HCT116 (cell line): ENCODE data around the gene LY6G5B. TPM values are rescaled to one million over a fixed set of nuclear protein-coding genes. Genes with fewer than 3 reads are reported as not detected.

Experiments used
- ATAC-seq: fragments of 200-7000 bp; cut with Tn5 transposase; 2 replicates; pipeline ENCODE4 v1.9.1; 2020; ENCODE audit warnings: mild to moderate bottlenecking, moderate library complexity
- BruUV-seq: library from RNA; stranded (reverse); fragments of 400-500 nt; replicated peaks from 2 replicates; lab custom pipeline; 2021; lab: Mats Ljungman, UMichigan
- CTCF ChIA-PET: fragments of 300-600 bp; sonication (Branson Sonifier 250); formaldehyde crosslinking; loops from one replicate; lab custom pipeline; 2021; ENCODE audit warnings: antibody characterized with exemption; lab: Charles Lee
- POLR2A ChIA-PET: fragments of 300-600, 350-600 bp; sonication (Branson Sonifier 250); formaldehyde crosslinking; loops from one replicate; lab custom pipeline; 2021; ENCODE audit warnings: antibody characterized with exemption; lab: Charles Lee
- RAD21 ChIA-PET, 2 experiments: fragments of 300-600 bp; sonication (Branson Sonifier 250); formaldehyde crosslinking; loops; one replicate each; lab custom pipeline; 2023; ENCODE audit warnings: low total read pairs in 2 of 2; ENCODE audit not compliant: uncharacterized antibody in 2 of 2, unreplicated experiment in 2 of 2, low non-redundant PET in 1 of 2; lab: Charles Lee
- DNase-seq: peaks from one replicate; pipeline ENCODE4 v3.0.0-alpha.2; 2010; ENCODE audit warnings: low read depth, low spot score
- H2AFZ ChIP-seq: fragments of 200-600 bp; shearing (Covaris generic), sonication (generic); 2 replicates; pipeline ENCODE4 v1.6.1; 2017; ENCODE audit warnings: low read depth, mixed run types, mixed read lengths, antibody characterized with exemption, low read length; ENCODE audit not compliant: poor library complexity, severe bottlenecking
- H3K27ac ChIP-seq: 2 replicates; pipeline ENCODE4 v1.5.1; 2012; ENCODE audit warnings: low read depth, low read length
- H3K27me3 ChIP-seq: fragments of 200-600 bp; sonication (generic); 2 replicates; pipeline ENCODE4 v1.6.1; 2016; ENCODE audit warnings: mixed run types, low read length, mixed read lengths; ENCODE audit not compliant: insufficient read depth
- H3K36me3 ChIP-seq, 2 experiments: fragments of 200-500 bp in 1 of 2; fragments of 200-600 bp in 1 of 2; sonication (Bioruptor generic) in 1 of 2; sonication (generic) in 1 of 2; 2 replicates each; pipeline versions ENCODE4 v1.5.1 to v1.6.1; 2014 to 2016; ENCODE audit warnings: low read length in 2 of 2, inconsistent platforms in 1 of 2, mixed read lengths in 1 of 2, mixed run types in 1 of 2; ENCODE audit not compliant: insufficient read depth in 2 of 2, control insufficient read depth in 1 of 2
- H3K4me1 ChIP-seq, 2 experiments: fragments of 200-600 bp in 1 of 2; sonication (generic) in 1 of 2; 2 replicates each; pipeline versions ENCODE4 v1.5.1 to v1.6.1; 2012 to 2017; ENCODE audit warnings: low read length in 2 of 2, inconsistent platforms in 1 of 2, mild to moderate bottlenecking in 1 of 2, mixed read lengths in 1 of 2, mixed run types in 1 of 2, moderate library complexity in 1 of 2; ENCODE audit not compliant: insufficient read depth in 2 of 2, control insufficient read depth in 1 of 2
- H3K4me2 ChIP-seq: fragments of 200-600 bp; sonication (generic); 2 replicates; pipeline ENCODE4 v1.6.1; 2017; ENCODE audit warnings: mixed run types, low read length, mixed read lengths
- H3K4me3 ChIP-seq, 2 experiments: fragments of 200-600 bp in 1 of 2; sonication (generic) in 1 of 2; replicated peaks in 1 of 2; 2 replicates each; pipeline ENCODE4 v1.5.1; 2011 to 2016; ENCODE audit warnings: low read length in 2 of 2, control low read depth in 1 of 2, low read depth in 1 of 2, mild to moderate bottlenecking in 1 of 2, mixed read lengths in 1 of 2, mixed run types in 1 of 2
- H3K79me2 ChIP-seq: fragments of 200-600 bp; sonication (generic); 2 replicates; pipeline ENCODE4 v1.6.1; 2017; ENCODE audit warnings: mild to moderate bottlenecking, mixed run types, low read length, moderate library complexity, mixed read lengths; ENCODE audit not compliant: insufficient read depth
- H3K9ac ChIP-seq: fragments of 200-600 bp; sonication (generic); 2 replicates; pipeline ENCODE4 v1.6.1; 2016; ENCODE audit warnings: low read length, mixed read lengths
- H3K9me2 ChIP-seq: fragments of 200-600 bp; sonication (generic), shearing (Covaris generic); 2 replicates; pipeline ENCODE4 v1.6.1; 2017; ENCODE audit warnings: mixed run types, mild to moderate bottlenecking, moderate library complexity; ENCODE audit not compliant: insufficient read depth
- H3K9me3 ChIP-seq, 2 experiments: fragments of 200-500 bp in 1 of 2; fragments of 200-600 bp in 1 of 2; sonication (Bioruptor generic) in 1 of 2; sonication (generic) in 1 of 2; 2 replicates each; pipeline ENCODE4 v1.6.1; 2014 to 2017; ENCODE audit warnings: low read length in 2 of 2, mixed read lengths in 2 of 2, inconsistent platforms in 1 of 2, low read depth in 1 of 2, mild to moderate bottlenecking in 1 of 2, mixed run types in 1 of 2, moderate library complexity in 1 of 2; ENCODE audit not compliant: control insufficient read depth in 1 of 2, insufficient read depth in 1 of 2
- H4K20me1 ChIP-seq: fragments of 200-600 bp; sonication (generic), shearing (Covaris generic); 2 replicates; pipeline ENCODE4 v1.6.1; 2017; ENCODE audit warnings: mixed run types, mild to moderate bottlenecking, moderate library complexity; ENCODE audit not compliant: insufficient read depth
- CBX3 ChIP-seq: IDR thresholded peaks from 2 replicates; pipeline ENCODE4 v1.6.1; 2012; ENCODE audit warnings: low read depth
- CEBPB ChIP-seq: IDR thresholded peaks from 2 replicates; pipeline ENCODE4 v1.6.1; 2012; ENCODE audit warnings: low read depth
- EGR1 ChIP-seq: IDR thresholded peaks from 2 replicates; pipeline ENCODE4 v1.6.1; 2012; ENCODE audit warnings: low read depth
- ELF1 ChIP-seq: IDR thresholded peaks from 2 replicates; pipeline ENCODE4 v1.6.1; 2012; ENCODE audit warnings: low read depth, borderline replicate concordance
- FOSL1 ChIP-seq: IDR thresholded peaks from 2 replicates; pipeline ENCODE4 v1.6.1; 2012; ENCODE audit warnings: low read depth
- JUND ChIP-seq: IDR thresholded peaks from 2 replicates; pipeline ENCODE4 v1.6.1; 2012
- POLR2A ChIP-seq: IDR thresholded peaks from 2 replicates; pipeline ENCODE4 v1.7.0; 2011; ENCODE audit warnings: borderline replicate concordance; ENCODE audit not compliant: insufficient read depth, insufficient read length; ENCODE audit errors: extremely low read depth
- POLR2AphosphoS5 ChIP-seq: IDR thresholded peaks from 2 replicates; pipeline ENCODE4 v1.6.1; 2011; ENCODE audit warnings: mild to moderate bottlenecking, low read depth, low read length, moderate library complexity
- RAD21 ChIP-seq: IDR thresholded peaks from 2 replicates; pipeline ENCODE4 v1.6.1; 2012; ENCODE audit warnings: low read depth, mild to moderate bottlenecking
- REST ChIP-seq: IDR thresholded peaks from 2 replicates; pipeline ENCODE4 v1.6.1; 2012; ENCODE audit warnings: low read depth
- SRF ChIP-seq: IDR thresholded peaks from 2 replicates; pipeline ENCODE4 v1.6.1; 2012; ENCODE audit warnings: low read depth
- YY1 ChIP-seq: IDR thresholded peaks from 2 replicates; pipeline ENCODE4 v1.6.1; 2011; ENCODE audit warnings: low read length, low read depth, moderate library complexity, mild to moderate bottlenecking; ENCODE audit not compliant: insufficient replicate concordance; ENCODE audit errors: extremely low read depth
- ZNF274 ChIP-seq: fragments of 200-500 bp; sonication (Bioruptor generic); IDR thresholded peaks from 2 replicates; pipeline ENCODE4 v1.6.1; 2014; ENCODE audit warnings: mild to moderate bottlenecking, low read depth, low read length, inconsistent platforms
- intact Hi-C: fragments of 100-400 bp; cut with micrococcal nuclease; formaldehyde crosslinking; loops from 2 replicates; pipeline ENCODE4 v1.10.0; 2022
- total RNA-seq: library from RNA; stranded (reverse); gene quantifications from one replicate; pipeline ENCODE4 v1.2.1, GENCODE V29; 2021; ENCODE audit not compliant: unreplicated experiment

Gene LY6G5B
- total RNA-seq, 1 experiment from 2014 or later, result 15.4 TPM

- ATAC-seq (no peak), DNase-seq (no peak)
- intact Hi-C loops, result no loop called here
- H3K4me3 ChIP-seq, result no peak overlapping the region
- no peak overlapping the region for H2AFZ ChIP-seq
- TF ChIP-seq JUND (no peak), RAD21 (no peak), ZNF274 (no peak), POLR2A (no peak), ELF1 (no peak), YY1 (no peak), CEBPB (no peak), FOSL1 (no peak), SRF (no peak), REST (no peak), EGR1 (no peak), CBX3 (no peak), POLR2AphosphoS5 (no peak)
- no peak overlapping the region for H3K9ac ChIP-seq
- H4K20me1 ChIP-seq, result no peaks in the 10 kb centered on the region
- H3K27me3 ChIP-seq, result no peaks in the 10 kb centered on the region
- H3K4me2 ChIP-seq, result no peak overlapping the region
- H3K36me3 ChIP-seq, result peaks cover 54 to 96% of the 10 kb centered on the region in 2 experiments
- H3K4me1 ChIP-seq, result no peaks in the 10 kb centered on the region; a peak in 1 of 4 replicates
- BruUV-seq, result no TSS peak
- POLR2A ChIA-PET, result no interaction called here
- H3K27ac ChIP-seq, result no peak overlapping the region
- H3K9me2 ChIP-seq, result no peaks in the 10 kb centered on the region
- RAD21 ChIA-PET, result no interaction called here
- CTCF ChIA-PET, result no interaction called here
- no peaks in the 10 kb centered on the region for H3K9me3 ChIP-seq
- H3K79me2 ChIP-seq, result peaks cover 90% of the 10 kb centered on the region
Measured at GRCh38 chr6:31627690-31628287, 42.0 kb upstream of the LY6G5B start.
